OCI-LY7 (cell line): Measurements from ENCODE around the gene RUNDC3A.

Experiments used
- EZH2phosphoT487 ChIP-seq: fragments of 200-600 bp; sonication (generic); IDR thresholded peaks from 2 replicates; pipeline ENCODE4 v1.6.1; 2018; ENCODE audit warnings: low read depth, borderline replicate concordance, mild to moderate bottlenecking, mixed run types, antibody characterized with exemption, low read length, moderate library complexity, mixed read lengths
- TF ChIP-seq, protein P1 (sequence below): fragments of 200-600 bp; sonication (generic); conservative IDR thresholded peaks from 2 replicates; pipeline ENCODE4 v1.5.1; 2014; ENCODE audit warnings: mild to moderate bottlenecking, antibody characterized with exemption, low read length, moderate library complexity, mixed read lengths

DNA sequence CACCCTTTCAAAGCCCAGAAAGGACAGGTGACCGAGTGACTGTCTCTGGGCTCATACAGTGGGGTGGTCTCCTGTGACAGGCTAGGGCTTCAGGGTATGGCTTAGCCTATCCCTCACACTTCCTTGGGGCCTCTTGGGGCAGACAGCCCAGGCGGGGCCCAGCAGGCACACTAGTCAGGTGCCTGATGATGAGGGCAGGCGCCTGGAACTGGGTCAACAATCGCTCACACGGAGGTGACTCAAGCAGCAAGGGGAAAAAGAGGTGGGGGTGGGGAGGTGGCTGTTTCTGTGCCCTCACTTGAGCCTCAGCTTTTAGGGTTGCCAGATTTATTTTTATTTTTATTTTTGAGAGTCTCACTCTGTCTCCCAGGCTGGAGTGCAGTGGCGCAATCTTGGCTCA lies 30.3 kb downstream of the RUNDC3A start:
- TF ChIP-seq, protein P1, sequence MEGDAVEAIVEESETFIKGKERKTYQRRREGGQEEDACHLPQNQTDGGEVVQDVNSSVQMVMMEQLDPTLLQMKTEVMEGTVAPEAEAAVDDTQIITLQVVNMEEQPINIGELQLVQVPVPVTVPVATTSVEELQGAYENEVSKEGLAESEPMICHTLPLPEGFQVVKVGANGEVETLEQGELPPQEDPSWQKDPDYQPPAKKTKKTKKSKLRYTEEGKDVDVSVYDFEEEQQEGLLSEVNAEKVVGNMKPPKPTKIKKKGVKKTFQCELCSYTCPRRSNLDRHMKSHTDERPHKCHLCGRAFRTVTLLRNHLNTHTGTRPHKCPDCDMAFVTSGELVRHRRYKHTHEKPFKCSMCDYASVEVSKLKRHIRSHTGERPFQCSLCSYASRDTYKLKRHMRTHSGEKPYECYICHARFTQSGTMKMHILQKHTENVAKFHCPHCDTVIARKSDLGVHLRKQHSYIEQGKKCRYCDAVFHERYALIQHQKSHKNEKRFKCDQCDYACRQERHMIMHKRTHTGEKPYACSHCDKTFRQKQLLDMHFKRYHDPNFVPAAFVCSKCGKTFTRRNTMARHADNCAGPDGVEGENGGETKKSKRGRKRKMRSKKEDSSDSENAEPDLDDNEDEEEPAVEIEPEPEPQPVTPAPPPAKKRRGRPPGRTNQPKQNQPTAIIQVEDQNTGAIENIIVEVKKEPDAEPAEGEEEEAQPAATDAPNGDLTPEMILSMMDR: no peak
- no peak for TF ChIP-seq EZH2phosphoT487
